Stimulated activated CD8-positive, alpha-beta memory T cell treated with anti-CD3 and anti-CD28 coated beads, Interleukin-15, amount 100 ng/mL, for 4 hours (primary cell): ENCODE results near the gene TAPBP.
"Not testable (repeated sequence)": the region's sequence is repeated elsewhere in the genome, so short reads cannot be mapped to it uniquely, and the experiment has no call there.

Experiments used
- DNase-seq, 2 donors: peaks; one replicate each; pipeline ENCODE4 v3.0.0-alpha.2; 2020; ENCODE audit warnings: low read depth in 2 of 2

TAPBP gene

GRCh38 chr6:33313709-33314514 lies at the start of gene TAPBP:
Gene TAPBP, minus strand, starts transcription at chr6:33314078. Its CDS starts 37 bp downstream, at chr6:33314041.
- DNase-seq, result peak; percentile 76 to 85

- DNase-seq, result not testable (repeated sequence)
Observed at GRCh38 chr6:33363486-33363885, 49.6 kb upstream of the TAPBP start.

- no peak for DNase-seq
Observed at GRCh38 chr6:33359331-33359730, 45.5 kb upstream of the TAPBP start.

- not testable (repeated sequence) for DNase-seq
Observed at GRCh38 chr6:33357160-33357871, 43.4 kb upstream of the TAPBP start.

- DNase-seq, result no peak
Observed at GRCh38 chr6:33356295-33356694, 42.4 kb upstream of the TAPBP start.

- DNase-seq, result not testable (repeated sequence)
Observed at GRCh38 chr6:33355860-33356259, 42.0 kb upstream of the TAPBP start.

GRCh38 chr6:33347816-33348215 lies 33.9 kb upstream of the TAPBP start:
- no peak for DNase-seq

- not testable (repeated sequence) for DNase-seq
Observed at GRCh38 chr6:33346972-33347371, 33.1 kb upstream of the TAPBP start.

GRCh38 chr6:33344701-33345697 lies 31.1 kb upstream of the TAPBP start:
- peak in 1 of 2 donors; percentile 36 for DNase-seq

GRCh38 chr6:33343953-33344611 lies 30.2 kb upstream of the TAPBP start:
- peak in 1 of 2 donors; percentile 36 for DNase-seq

- not testable (repeated sequence) for DNase-seq
Observed at GRCh38 chr6:33343606-33343952, 29.7 kb upstream of the TAPBP start.

GRCh38 chr6:33339193-33339592 lies 25.3 kb upstream of the TAPBP start:
- DNase-seq, result no peak

GRCh38 chr6:33336495-33336894 lies 22.6 kb upstream of the TAPBP start:
- no peak for DNase-seq

GRCh38 chr6:33335916-33336315 lies 22.0 kb upstream of the TAPBP start:
- DNase-seq, result no peak

GRCh38 chr6:33333666-33334065 lies 19.8 kb upstream of the TAPBP start:
- DNase-seq, result no peak

- DNase-seq, result no peak
Observed at GRCh38 chr6:33330736-33331135, 16.9 kb upstream of the TAPBP start.

GRCh38 chr6:33329058-33329457 lies 15.2 kb upstream of the TAPBP start:
- no peak for DNase-seq

- DNase-seq, result no peak
Observed at GRCh38 chr6:33324125-33324524, 10.2 kb upstream of the TAPBP start.

GRCh38 chr6:33323623-33323948 lies 9.7 kb upstream of the TAPBP start:
- no peak for DNase-seq

- DNase-seq, result no peak
Observed at GRCh38 chr6:33321227-33321626, 7.3 kb upstream of the TAPBP start.
